ENCODE results near the gene TAS2R3. TPM values are rescaled to one million over a fixed set of nuclear protein-coding genes. Genes with fewer than 3 reads are reported as not detected.

TAS2R3 gene
- total RNA-seq, 1 donor from 2014 or later = 0.61 TPM

DNA sequence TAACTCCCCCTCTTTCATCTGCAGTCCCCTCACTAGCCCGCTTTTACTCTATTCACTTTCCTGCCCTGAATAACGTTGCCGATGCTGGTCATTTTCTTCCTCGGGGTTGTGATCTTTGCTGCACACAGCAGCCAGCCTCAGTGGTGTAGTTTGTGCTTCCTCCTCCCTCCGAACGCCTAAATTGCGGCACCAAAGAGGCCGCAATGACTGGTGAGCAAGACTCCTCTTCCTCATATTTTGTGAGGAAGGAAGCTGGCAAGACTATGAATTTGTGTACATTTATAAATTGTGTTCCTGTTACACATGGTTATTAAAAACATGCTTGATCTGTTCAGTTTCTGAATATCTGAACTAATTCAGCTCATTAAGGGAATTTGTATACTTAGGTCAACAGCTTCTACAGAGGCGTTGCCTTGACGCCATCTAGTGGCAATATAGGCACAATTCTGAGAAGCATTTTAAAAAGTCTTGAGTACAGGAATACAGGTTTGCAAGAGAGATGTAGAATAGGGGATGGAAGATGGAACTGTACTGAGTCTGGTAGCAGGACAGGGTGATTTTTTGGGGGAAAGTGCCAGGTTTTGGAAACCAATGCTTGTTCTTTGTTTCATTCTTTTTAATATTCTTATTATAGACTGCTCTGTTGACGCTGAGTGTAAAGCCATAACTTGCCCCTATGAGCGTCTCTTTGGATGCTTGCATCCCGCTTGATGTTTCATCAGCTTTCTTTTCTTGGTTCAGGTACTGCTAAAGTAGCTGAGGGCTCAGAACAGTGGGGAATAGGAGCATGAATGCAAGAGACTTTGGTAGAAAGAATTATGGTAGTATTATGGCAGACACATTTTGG is 22.0 kb downstream of the TAS2R3 start:
- no peak for DNase-seq (ENCODE audit: low spot score)

DNA sequence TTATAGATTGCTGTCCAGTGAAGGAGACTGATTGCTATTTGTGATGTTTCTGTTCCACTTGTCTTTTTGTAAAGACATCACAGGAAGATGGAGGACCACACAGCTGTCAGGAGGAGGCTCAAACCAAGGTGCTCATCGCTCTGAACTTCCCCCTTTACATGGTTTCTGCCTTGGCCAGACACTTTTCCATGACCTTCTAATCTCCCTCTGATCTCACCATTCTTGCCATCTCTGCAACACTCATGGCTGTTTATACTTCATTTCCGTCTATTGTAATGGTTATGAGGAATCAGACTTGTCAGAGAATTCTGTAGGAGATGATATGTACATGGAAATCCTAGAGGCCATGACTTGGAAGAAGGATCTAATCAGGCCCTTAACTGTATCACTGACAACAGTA is 24.4 kb downstream of the TAS2R3 start:
- DNase-seq (ENCODE audit: low spot score) = no peak

DNA sequence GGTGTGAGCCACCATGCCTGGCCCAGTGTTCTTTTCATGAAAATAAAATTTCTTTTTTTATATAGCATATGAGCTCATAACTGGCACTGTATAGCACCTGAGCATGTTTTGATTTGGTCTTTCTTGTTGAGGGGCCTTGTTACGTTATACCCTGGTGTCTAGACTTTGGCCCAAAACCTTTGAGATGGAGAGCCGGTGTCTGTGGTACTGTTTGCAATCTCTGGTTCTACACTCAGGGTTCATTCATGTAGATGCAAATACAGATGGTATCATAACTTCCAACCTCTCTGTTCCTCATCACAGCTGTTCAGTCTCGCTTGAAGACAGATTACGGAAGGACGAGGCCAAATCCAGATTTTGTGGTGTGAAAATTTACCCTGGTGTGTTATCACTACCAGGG is 26.0 kb downstream of the TAS2R3 start, which contains the start of gene TAS2R5:
Gene TAS2R5, plus strand, starts transcription at position 301 of the 400 bp plus-strand sequence. CDS start 145 bp downstream, outside the sequence.
- no peak for DNase-seq (ENCODE audit: low spot score)

DNA sequence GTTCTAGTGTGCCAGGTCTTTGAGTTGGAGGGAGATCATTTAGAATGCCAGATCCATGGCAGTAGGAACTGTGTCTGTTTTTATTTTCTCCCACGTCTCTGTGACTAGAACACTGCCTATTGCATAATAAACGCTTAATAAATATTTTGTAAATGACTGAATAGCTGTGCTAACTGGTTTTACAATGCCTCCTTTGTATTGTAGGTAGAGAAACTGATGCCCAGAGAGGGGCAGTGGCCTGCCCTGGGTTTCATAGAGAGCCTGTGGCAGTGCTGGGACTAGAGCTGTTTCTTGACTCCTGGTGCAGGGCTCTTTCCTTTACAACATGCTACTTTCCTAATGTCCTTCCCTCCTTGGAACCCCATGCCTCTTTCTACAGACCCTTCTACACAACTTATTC is 28.6 kb downstream of the TAS2R3 start:
- no peak for DNase-seq (ENCODE audit: low spot score)

Other genes starting within 250 kb of the TAS2R3 start
- gene AGK, start 212.7 kb upstream of the TAS2R3 start, total RNA-seq = 23.2 TPM
- 18.2 TPM for gene DENND11, start 61.9 kb upstream of the TAS2R3 start, total RNA-seq
- not detected for gene WEE2, start 55.7 kb upstream of the TAS2R3 start, total RNA-seq
- gene SSBP1, start 25.7 kb upstream of the TAS2R3 start, total RNA-seq = 80.2 TPM
- 0.67 TPM for gene TAS2R4, start 12.6 kb downstream of the TAS2R3 start, total RNA-seq
- gene TAS2R5, start 26.1 kb downstream of the TAS2R3 start, total RNA-seq = 1.1 TPM
- not detected for gene PRSS37, start 77.4 kb downstream of the TAS2R3 start, total RNA-seq
- not detected for gene OR9A4, start 152.3 kb downstream of the TAS2R3 start, total RNA-seq
- 2.6 TPM for gene CLEC5A, start 182.9 kb downstream of the TAS2R3 start, total RNA-seq
- gene TAS2R38, start 209.7 kb downstream of the TAS2R3 start, total RNA-seq = not detected
- gene MGAM, start 231.8 kb downstream of the TAS2R3 start, total RNA-seq = 17.0 TPM

All from mesenteric fat pad (tissue), 1 donor.